HG02973 (cell line): ENCODE measurements around the gene MYLK.

Experiments used
- ATAC-seq: cut with Tn5 transposase; IDR thresholded peaks from one replicate; pipeline ENCODE4 v1.9.1; 2021; ENCODE audit warnings: moderate library complexity; ENCODE audit not compliant: unreplicated experiment

Gene MYLK

DNA sequence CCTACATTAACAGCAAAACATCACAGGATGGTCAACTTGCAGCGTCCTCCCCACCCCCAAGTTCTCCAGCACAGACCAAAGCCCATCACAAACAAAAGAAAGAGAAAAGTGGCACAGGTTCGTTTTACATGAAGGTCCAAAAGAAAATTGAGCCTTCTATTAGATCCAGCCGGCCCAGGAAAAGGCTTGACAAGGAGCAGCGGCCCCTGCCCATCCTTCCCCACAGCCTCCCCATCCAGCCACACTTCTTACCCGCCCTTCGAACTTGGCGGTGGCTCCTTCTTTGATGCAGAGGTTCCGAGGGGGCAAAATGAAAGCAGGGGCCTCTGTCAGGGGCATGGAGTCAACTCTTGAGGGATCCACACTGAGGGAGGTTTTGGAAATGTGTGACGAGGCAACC is 90.7 kb downstream of the MYLK start:
- ATAC-seq = no peak

DNA sequence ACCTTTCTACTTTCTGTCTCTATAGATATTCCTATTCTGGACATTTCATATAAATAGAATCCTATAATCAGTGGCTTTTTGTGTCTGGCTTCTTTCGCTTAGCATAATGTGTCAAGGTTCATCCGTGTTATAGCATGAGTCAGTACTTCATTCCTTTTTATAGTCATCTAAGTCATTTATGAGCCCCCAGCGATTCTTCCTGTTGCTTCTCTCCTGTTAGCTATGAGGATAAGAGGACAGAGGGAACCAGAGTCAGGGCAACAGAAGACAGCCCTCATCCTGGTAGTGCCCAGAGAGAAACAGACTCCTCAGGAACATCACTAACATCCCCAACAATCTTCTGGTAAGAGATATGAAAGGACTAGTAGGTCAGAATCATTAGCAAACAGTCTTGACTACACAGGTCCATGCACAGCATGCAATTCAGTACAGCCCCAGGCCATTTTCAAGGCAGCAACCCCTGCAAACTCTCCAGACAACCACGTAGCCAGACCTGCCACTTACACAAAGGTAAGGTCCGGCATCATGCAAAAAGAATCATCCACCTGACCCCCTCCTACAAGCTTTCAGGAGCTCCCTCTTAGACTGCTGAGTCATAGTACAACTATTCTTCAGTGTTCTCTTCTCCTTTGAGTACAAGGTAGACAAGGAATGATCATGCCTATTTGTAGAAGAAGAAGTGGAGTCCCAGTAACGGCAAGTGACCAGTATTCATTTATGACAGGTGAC is 91.5 kb downstream of the MYLK start:
- no peak for ATAC-seq

DNA sequence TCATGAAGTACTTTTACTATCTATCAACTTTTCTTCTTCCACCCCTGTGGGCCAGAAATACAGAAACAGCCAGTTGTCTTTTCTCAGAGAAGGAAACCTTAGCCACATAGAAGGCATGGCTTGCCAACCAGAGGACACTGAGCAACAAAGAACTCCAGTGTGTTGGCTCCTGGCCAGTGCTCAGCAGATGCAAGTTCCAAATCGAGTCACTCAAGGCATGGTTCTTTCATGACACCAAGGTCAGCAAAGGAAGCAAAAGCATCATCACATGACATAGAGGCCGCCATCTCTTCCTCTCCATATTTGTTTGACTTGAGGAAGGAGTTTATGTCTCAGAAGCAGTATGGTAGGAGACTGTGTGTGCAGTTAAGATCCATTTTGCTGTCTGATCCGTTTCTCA is 92.2 kb downstream of the MYLK start:
- ATAC-seq = no peak

DNA sequence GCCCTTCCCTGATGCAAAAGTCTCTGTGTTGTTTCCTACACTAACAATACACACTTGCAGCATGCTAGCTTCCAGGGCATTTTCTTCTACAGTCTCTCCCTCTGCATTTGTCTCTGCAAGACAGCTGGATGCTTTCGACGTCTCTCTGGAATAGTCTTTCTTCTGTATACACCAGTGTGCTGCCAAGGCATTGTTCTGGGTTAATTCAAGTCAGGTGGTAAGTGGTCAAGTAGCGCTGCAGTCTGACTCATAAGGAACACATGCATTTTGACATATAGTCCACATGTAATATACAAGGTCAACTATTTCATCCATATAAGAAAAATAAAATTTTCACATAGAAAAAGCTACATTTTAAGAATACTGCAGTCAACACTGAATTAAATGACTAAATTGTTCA is 92.7 kb downstream of the MYLK start:
- ATAC-seq = no peak

DNA sequence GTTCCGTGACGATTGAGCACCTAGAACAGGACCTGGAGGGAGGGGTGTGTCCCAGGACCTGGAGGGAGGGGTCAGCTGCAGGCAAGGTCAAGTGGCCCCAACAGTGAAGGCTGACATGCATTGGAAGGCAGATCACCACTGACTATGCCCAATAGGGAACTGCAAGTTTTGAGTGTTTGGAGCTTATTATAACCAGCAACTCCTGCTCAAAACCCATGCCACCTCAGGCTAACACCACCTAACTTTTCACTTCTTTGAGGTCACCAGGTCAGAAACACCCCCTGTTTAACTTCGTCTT is 93.1 kb downstream of the MYLK start:
- no peak for ATAC-seq

DNA sequence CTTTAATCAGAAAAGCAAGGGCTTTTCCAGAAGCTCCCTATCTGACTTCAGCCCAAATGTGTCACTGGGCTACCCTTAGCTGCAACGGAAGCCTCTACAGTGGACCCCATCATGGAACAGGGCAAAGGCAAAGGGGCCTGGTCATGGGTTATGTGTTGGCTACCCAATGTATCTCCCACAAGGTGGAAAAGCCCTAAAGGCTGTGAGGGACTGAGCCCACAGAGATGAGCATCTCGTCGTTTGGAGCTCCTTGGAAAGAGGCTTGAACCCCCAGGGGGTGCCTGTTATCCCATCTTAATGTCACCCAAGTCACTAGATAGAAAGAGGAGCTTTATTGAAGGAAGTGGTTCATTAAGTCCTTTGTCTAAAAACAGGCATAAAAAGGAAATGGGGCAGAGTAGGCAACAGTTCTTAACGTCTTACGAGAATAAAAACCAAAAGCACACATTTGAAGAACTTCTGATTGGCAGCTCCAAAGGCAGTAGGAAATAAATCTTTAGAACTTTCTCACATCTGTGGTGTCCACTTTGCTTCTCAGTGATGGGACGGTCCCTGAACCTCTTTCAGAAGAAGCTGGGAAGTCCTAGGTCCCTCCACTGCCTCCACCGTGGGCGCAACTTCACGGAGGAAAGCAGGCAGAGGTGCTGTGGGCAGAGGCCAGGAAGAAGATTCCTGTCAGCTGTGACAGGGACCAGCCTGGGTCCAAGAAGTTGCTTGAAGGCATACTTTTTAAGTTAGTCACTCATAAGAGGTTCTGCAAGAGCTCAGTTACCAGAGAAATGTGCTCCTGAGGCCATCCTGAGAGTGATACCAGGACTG is 93.7 kb downstream of the MYLK start:
- no peak for ATAC-seq

DNA sequence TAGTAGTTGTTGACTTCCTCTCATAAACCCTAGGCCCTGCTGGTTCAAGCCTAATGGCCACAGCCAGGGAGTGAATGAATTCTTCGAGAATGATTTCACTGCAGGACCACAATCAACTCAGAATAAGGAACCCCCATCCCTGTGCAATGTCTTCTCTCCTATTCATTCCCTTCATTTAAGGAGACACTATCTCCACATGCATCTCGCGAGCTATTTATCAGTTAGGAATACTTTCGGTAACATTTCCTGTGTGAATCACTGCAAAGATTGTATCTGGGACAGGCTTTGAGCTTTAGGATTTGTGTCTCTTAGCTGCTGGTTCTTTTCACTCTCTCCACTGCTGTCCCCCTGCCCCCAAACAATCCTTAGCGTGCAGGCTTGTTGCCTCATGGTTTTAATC is 94.4 kb downstream of the MYLK start:
- no peak for ATAC-seq

DNA sequence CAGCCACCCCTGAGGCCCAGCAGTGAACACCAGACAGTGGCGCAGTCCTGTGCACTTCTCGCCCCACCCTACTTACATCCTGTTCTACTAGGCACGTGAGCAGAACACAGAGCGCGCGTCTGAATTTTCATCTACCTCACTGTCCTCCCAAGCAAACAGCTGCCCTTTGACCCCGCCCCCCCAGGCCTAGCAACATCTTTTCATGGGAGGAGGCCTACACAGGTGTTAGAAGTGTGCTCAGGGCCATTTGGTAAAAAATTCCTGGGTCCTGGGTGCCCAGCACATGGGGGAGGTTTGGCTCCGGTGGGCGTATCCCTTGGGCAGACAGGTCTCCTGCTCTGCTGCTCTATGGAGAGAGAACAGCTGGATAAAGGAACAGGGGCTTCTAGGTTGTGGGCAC is 95.0 kb downstream of the MYLK start:
- ATAC-seq = no peak

DNA sequence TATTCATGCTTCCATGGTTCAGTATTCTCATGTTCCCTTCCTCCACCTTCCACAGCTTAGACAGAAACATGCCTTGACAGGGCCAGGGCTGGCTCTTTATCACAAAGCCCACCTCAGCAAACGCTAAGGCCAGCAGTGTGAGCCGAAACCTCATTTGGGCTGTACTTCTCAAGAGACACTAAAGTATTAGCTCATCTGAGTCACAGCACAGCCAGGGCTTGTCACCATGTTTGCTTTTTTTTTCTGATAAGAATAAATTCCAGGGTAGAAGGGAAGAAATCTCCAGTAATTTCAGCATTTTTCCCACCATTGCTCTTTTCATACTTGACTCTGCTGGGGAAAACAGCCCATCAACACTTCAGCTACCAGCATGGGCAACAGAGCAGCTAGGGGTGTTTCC is 95.4 kb downstream of the MYLK start:
- ATAC-seq = no peak

DNA sequence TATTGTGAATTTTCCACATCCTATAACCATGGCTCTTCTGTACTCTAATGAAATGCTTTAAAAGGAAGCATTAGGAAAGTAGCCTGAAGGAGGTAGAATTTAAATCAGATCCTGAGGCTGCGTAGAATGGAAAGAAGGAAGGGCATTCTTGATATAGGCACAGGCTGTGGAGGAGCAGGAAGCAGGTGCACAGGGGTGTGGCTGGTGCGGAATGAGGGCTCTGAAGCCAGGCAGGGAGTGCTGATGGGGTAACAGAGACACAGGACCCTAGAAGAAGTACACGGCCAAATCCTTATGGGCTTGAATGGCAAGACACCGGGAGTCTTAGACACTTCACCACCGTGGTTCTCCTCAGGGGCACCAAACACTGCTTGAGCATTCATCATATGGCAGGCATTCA is 97.0 kb downstream of the MYLK start:
- no peak for ATAC-seq

DNA sequence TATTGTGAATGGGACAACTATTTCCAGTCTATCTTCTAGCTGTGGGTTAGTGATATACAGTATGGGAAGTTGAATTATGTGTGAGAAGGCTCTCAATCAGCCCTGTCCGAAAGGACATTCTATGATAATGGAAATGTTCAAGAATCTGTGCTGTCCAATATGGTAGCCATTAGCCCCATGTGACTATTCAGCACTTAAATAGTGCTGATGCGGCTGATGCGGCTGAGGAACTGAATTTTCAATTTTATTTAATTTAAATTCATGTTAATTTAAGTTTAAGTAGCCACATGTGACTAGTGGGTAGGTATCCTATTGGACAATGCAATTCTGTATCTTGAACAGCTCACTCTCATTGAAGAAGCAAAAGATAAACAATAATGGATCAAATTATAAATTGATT is 98.5 kb downstream of the MYLK start:
- no peak for ATAC-seq

DNA sequence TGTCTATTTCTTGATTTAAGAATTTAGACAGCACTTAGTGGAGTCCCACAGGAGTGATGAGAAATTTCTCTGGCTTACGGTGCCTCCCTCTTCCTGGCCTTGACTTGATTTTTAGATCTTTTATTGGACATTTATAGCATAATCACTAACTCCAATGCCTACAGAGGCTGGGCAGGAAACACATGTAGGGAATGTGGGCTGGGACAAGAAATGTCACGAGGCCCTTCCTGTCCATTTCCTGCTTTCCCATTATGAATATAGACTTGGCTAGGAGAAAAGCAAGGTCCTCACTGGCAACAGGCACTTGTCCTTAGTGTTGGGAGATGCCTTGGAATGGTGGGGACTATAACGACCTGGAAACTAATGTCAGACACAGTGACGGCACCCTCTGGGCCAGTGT is 100.3 kb downstream of the MYLK start:
- ATAC-seq = no peak

DNA sequence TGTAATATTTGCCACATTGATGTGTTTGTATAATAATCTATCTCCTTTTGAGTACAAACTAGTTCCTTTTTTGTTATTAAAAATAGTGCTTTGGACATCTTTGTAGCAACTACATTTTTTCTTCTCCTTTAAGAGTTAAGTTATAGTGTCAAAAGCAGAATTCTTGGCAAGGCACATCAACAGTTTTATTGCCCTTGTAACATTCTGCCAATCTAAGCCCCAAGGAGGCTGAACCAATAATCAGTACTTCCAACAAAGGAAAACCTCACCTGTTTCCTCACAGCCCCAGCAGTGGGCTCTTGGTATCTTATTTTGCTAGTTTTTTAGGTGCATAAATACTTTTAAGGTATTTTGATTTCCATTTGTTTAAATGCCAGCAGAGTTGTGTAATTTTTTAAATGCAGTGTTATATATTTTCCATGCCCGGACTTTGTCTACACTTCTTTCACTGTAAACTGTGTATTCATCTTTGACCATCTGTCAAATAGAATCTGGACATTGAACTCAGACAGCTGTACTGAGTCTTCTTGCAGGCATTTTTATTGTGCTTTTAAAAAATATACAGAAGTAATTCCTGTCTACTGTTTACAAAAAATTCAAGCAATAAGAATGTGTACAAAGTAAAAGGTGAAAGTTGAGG is 101.0 kb downstream of the MYLK start:
- ATAC-seq = no peak

DNA sequence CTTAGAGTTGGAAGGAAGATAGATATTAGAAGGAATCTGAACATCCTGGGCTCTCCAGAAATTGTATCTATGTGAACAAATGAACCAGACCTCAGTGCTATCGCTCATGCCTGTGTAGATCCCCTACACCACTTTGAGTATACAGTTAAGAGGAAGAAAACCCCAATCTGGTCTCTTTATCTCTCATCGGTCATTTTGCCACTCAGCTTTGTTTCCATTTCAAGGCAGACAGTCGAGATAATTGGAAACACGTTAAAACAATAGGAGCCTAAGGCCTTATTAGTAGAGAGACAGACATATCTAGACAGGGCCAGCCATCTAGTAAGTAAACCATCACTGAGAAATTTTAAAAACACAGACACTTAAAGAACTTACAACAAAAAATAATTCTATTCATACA is 101.6 kb downstream of the MYLK start:
- ATAC-seq = no peak

DNA sequence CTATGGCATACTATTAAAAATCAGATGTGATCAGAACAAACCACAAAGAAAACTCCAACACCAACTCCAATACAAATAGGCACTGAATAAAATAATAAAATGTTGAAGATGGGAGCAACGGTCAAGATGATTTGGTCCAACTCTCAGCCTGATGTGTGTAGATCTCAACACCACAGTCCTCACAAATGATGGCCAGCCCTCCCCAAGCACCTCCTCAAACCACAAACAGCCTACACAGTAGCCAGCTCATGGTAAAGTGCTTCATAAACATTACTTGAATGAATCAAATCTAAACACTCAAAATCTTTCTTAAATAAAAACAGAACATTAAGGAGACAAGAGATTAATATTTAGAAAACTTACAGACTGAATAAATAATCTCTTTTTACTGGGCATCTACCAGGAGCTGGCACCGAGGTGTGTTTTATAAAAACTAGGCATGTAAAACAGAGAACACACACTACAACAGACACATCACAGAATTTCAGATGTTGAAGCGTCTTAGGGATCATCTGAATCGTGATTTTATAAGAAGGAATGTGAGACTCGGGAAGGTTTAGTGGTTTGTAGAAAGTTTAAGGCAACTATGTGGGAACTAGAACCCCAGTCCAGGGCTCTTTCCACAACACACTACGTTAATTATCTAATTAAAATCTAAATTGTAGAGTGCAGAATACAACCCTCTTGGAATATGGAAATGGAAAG is 102.4 kb downstream of the MYLK start:
- no peak for ATAC-seq

DNA sequence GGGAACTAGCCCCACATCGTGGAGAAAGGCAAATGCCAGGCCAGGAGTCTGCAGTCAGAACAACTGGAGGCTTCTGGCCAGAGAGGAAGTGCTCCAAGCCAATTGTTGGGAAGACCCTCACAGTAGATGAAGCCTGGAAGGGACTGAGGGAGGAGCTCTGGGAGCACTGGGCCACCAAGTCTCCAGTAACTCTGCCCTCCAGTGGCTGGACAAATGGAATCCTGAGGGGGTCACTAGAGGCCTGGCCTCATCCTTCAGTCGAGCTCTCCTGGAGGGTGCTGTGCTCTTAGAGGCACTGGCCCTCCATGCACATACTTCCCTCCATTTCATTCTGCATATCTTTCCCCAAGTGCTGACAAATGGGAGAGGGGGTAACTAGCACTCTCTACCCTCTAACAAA is 103.0 kb downstream of the MYLK start:
- ATAC-seq = no peak

DNA sequence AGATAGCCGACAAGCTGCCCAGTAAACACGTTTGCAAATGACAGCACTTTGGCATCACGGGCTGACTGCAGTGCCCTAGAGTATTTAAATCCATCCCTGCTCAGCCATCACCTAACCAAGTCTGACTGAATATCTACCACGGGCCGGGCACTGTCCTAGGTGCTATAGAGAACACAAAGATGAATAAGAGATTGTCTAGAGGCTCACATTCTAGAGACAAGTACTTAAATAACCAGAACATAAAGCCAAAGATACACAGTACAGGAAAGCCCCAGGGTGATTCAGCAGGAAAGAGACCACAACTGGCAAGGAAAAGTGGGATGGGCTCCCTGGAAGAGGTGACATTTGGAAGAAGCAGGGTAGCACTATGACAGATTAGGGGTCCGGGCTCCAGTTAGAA is 103.5 kb downstream of the MYLK start:
- no peak for ATAC-seq

DNA sequence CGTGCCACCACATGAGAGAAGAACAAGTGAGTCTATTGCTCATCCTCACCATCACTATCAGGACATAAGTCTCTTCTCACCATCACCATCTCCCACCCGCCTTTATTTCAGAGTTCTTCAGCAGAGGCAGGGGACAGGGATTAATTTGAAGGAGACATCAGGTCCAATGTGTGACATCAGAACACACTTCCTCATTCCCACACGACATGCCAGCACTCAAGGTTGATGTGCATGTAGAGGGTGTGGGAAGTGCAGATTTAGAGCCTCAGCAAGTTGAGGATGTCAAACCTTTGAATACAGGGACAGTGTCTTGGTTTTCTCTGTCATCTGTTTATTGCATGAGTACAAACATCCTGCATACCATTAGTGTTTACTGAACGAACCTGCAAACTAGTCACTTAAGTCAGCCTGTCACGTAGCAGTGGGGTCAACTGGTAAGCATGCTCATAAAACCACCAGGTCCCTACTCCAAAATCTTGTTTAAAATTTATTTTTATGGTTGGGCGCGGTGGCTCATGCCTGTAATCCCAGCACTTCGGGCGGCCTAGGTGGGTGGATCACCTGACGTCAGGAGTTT is 104.4 kb downstream of the MYLK start:
- ATAC-seq = no peak

DNA sequence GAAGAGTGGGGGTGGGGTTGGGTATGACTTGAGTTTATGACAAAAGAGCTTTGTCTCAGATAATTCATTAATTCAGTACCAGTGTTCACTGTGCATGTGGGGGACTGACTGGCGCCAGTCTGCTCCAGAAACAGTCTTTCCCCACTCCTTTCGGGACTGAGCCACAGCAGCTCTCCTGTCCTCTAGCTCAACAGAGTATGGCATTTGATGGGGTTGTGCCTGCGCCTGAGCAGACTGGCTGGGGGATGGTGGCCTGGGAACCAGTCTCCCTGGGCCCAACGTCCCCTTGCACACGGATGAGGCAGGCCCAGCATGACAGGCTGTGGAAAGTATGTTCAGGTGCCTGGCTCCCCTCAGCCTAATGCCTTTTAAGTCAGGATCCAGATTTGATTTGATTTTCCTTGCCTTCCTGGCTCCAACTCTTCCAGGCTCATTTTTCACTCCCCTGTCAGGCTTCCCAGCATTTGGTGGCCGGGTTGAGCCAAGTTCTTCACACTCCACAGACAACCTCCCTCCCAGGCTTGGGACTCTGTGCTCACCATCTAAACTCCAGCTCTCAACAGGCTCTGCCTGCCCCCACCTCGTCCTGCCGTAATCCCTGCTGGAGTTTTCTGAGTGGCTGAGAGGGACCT is 105.0 kb downstream of the MYLK start:
- no peak for ATAC-seq

DNA sequence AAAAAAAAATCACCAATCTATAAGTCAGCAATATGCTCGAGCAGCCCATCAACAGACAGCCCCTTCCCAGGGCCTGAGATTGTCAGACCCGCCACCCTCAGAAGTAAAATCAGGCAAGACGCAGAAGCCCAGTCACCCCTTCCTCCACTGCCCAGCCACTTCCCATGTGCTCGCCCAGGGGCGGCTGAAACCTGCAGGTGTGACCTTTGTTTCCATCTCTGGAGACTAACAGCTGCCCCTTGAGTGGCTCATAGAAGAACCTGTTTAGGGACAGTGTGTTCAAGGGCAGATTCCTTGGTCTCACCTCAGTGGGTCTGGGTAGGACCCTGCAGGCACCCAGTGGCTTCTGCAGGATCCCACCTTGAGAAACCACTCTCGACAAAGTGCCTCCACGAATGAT is 105.6 kb downstream of the MYLK start:
- ATAC-seq = no peak
